Trophoblast cell (in vitro differentiated cells and primary cell): ENCODE data around the gene TOM1L2.

Experiments used
- DNase-seq, 2 donors: peaks; one replicate each; pipeline ENCODE4 v3.0.0-alpha.2; 2016
- H2AFZ ChIP-seq: 2 replicates; pipeline ENCODE4 v1.6.1; 2013; ENCODE audit warnings: low read length, moderate library complexity, mild to moderate bottlenecking; ENCODE audit not compliant: insufficient read depth, poor library complexity
- H2AK5ac ChIP-seq: 2 replicates; pipeline ENCODE4 v1.6.1; 2013; ENCODE audit warnings: mild to moderate bottlenecking, low read length
- H2BK120ac ChIP-seq: 2 replicates; pipeline ENCODE4 v1.6.1; 2013; ENCODE audit warnings: low read length, mild to moderate bottlenecking, moderate library complexity; ENCODE audit not compliant: insufficient read depth, poor library complexity
- H2BK12ac ChIP-seq: 2 replicates; pipeline ENCODE4 v1.6.1; 2013; ENCODE audit warnings: mild to moderate bottlenecking, low read length, moderate library complexity
- H2BK5ac ChIP-seq: 2 replicates; pipeline ENCODE4 v1.6.1; 2013; ENCODE audit warnings: low read length, low read depth, moderate library complexity, mild to moderate bottlenecking; ENCODE audit not compliant: poor library complexity
- H3K14ac ChIP-seq: 2 replicates; pipeline ENCODE4 v1.6.1; 2013; ENCODE audit warnings: mild to moderate bottlenecking, low read length
- H3K18ac ChIP-seq: 2 replicates; pipeline ENCODE4 v1.6.1; 2013; ENCODE audit warnings: mild to moderate bottlenecking, low read length
- H3K23ac ChIP-seq: 2 replicates; pipeline ENCODE4 v1.6.1; 2013; ENCODE audit warnings: low read length
- H3K27ac ChIP-seq: 2 replicates; pipeline ENCODE4 v1.5.1; 2013; ENCODE audit warnings: low read depth, mild to moderate bottlenecking, inconsistent platforms, low read length, moderate library complexity
- H3K27me3 ChIP-seq: 2 replicates; pipeline ENCODE4 v1.6.1; 2013; ENCODE audit warnings: inconsistent platforms, mild to moderate bottlenecking, low read length, moderate library complexity; ENCODE audit not compliant: insufficient read depth
- H3K36me3 ChIP-seq, 2 experiments: 1 replicate in 1 of 2; 2 replicates in 1 of 2; pipeline ENCODE4 v1.6.1; 2013; ENCODE audit warnings: low read length in 2 of 2, mild to moderate bottlenecking in 2 of 2, moderate library complexity in 1 of 2; ENCODE audit not compliant: insufficient read depth in 2 of 2, control insufficient read depth in 1 of 2
- H3K4ac ChIP-seq: 2 replicates; pipeline ENCODE4 v1.6.1; 2013; ENCODE audit warnings: low read depth, mild to moderate bottlenecking, low read length, moderate library complexity
- H3K4me1 ChIP-seq, 2 experiments: 1 replicate in 1 of 2; 2 replicates in 1 of 2; pipeline ENCODE4 v1.6.1; 2013; ENCODE audit warnings: low read length in 2 of 2, mild to moderate bottlenecking in 2 of 2, moderate library complexity in 1 of 2; ENCODE audit not compliant: insufficient read depth in 2 of 2, control insufficient read depth in 1 of 2
- H3K4me2 ChIP-seq: 2 replicates; pipeline ENCODE4 v1.6.1; 2013; ENCODE audit warnings: inconsistent platforms, mild to moderate bottlenecking, low read length, moderate library complexity
- H3K4me3 ChIP-seq: 2 replicates; pipeline ENCODE4 v1.5.1; 2013; ENCODE audit warnings: mild to moderate bottlenecking, low read depth, low read length, inconsistent platforms
- H3K79me1 ChIP-seq: one replicate; pipeline ENCODE4 v1.6.1; 2013; ENCODE audit warnings: low read length
- H3K79me2 ChIP-seq: 2 replicates; pipeline ENCODE4 v1.6.1; 2013; ENCODE audit warnings: low read length, mild to moderate bottlenecking; ENCODE audit not compliant: control insufficient read depth, insufficient read depth, poor library complexity
- H3K9ac ChIP-seq: 2 replicates; pipeline ENCODE4 v1.6.1; 2013; ENCODE audit warnings: mild to moderate bottlenecking, low read length
- H3K9me3 ChIP-seq: 2 replicates; pipeline ENCODE4 v1.6.1; 2013; ENCODE audit warnings: low read depth, mild to moderate bottlenecking, control low read depth, inconsistent platforms, low read length; ENCODE audit not compliant: insufficient read depth
- H4K12ac ChIP-seq: 2 replicates; pipeline ENCODE4 v1.6.1; 2013; ENCODE audit warnings: low read depth, mild to moderate bottlenecking, low read length, moderate library complexity
- H4K8ac ChIP-seq: 2 replicates; pipeline ENCODE4 v1.6.1; 2013; ENCODE audit warnings: low read depth, mild to moderate bottlenecking, low read length, moderate library complexity
- H4K91ac ChIP-seq: one replicate; pipeline ENCODE4 v1.6.1; 2013; ENCODE audit warnings: low read depth, mild to moderate bottlenecking, low read length, moderate library complexity
- WGBS: extraction: QIAGEN DNeasy Blood & Tissue Kit; methylation state at CpG from one replicate; pipeline ENCODE4 v1.1.7; 2013; ENCODE audit warnings: missing lambda C conversion rate; ENCODE audit not compliant: insufficient read length, insufficient coverage; ENCODE audit errors: extremely low coverage; 5-methylcytosine and 5-hydroxymethylcytosine counted together

TOM1L2 gene

DNA sequence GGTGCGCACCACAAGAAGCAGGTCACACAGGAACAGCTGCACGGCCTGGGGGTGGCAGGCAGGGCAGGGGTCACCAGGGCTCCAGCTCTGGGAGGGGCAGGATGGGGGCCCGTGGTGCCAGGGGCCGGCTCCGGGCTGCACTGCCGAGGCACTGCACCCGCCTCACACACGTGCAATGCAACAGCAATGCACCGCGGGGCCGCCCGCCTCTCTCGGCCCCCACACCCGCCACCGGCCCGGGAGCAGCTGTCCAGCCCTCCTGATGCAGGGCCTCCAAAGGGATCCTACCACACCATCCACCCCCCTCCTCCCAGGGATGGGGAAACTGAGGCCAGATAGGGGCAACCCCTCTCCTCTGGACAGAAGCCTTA lies 158.5 kb downstream of the TOM1L2 start:
- no peak for DNase-seq
- Histone ChIP-seq H3K27me3 (no peaks in the 10 kb centered on the region), H3K14ac (no peak overlapping the region), H2BK12ac (no peak overlapping the region), H3K18ac (no peak overlapping the region), H3K79me2 (peaks cover 2% of the 10 kb centered on the region), H3K79me1 (peaks cover 13% of the 10 kb centered on the region), H3K23ac (no peak overlapping the region), H2AK5ac (no peak overlapping the region), H2AFZ (no peak overlapping the region), H2BK5ac (no peak overlapping the region), H3K9me3 (no peaks in the 10 kb centered on the region), H3K4me3 (no peak overlapping the region), H3K9ac (no peak overlapping the region), H4K12ac (no peak overlapping the region), H2BK120ac (no peak overlapping the region), H3K36me3 (peaks cover 70 to 77% of the 10 kb centered on the region in 2 experiments), H3K4ac (no peak overlapping the region), H3K27ac (no peak overlapping the region), H3K4me2 (no peak overlapping the region), H4K8ac (no peak overlapping the region), H4K91ac (no peak overlapping the region), H3K4me1 (peaks cover 21 to 29% of the 10 kb centered on the region in 2 experiments)
- WGBS: no CpG with 5 or more reads among the region's 16 CpGs

DNA sequence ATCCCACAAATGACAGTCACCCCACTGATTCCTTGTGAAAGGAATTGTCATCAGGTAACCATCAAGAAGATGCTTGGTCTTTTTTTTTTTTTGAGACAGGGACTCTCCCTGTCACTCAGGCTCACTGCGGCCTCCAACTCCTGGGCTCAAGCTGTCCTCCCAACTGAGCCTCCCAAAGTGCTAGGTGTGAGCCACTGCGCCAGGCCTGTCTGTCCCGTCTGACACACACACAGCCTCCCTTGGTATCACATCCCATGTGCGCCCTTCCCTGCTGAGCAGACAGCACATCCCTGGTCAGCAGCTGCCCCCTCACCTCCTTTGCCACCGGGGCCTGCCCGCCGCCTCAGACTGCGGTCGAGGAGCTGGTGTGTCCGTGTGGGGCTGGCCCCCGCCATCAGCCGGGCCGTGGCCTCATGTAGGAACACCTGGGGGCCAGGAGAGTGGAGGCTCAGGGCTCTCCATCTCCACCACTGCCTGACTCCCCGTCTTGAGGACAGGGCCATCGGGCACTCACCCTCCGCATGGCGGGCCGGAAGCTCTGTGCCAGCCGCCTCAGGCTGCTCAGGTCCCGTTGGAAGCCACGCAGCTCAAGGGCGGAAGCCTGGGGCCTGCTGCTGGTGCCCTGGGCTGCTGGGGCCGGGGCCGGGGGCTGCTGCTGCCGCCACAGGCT lies 159.0 kb downstream of the TOM1L2 start:
- H3K18ac ChIP-seq: peak overlapping the region; percentile 14
- no peak overlapping the region for H3K27ac ChIP-seq
- peaks cover 21 to 29% of the 10 kb centered on the region in 2 experiments for H3K4me1 ChIP-seq
- H3K79me2 ChIP-seq: peaks cover 2% of the 10 kb centered on the region
- H4K12ac ChIP-seq: no peak overlapping the region
- H2BK5ac ChIP-seq: no peak overlapping the region
- no peak overlapping the region for H3K4me3 ChIP-seq
- H3K27me3 ChIP-seq: no peaks in the 10 kb centered on the region
- H2BK12ac ChIP-seq: no peak overlapping the region
- peaks cover 64 to 72% of the 10 kb centered on the region in 2 experiments for H3K36me3 ChIP-seq
- H3K4ac ChIP-seq: no peak overlapping the region
- WGBS: no CpG with 5 or more reads among the region's 25 CpGs
- H3K9ac ChIP-seq: no peak overlapping the region
- H2AK5ac ChIP-seq: no peak overlapping the region
- no peak overlapping the region for H4K8ac ChIP-seq
- H2AFZ ChIP-seq: no peak overlapping the region
- no peaks in the 10 kb centered on the region for H3K9me3 ChIP-seq
- H4K91ac ChIP-seq: no peak overlapping the region
- no peak for DNase-seq
- peaks cover 13% of the 10 kb centered on the region for H3K79me1 ChIP-seq
- H3K23ac ChIP-seq: no peak overlapping the region
- H3K14ac ChIP-seq: no peak overlapping the region
- H3K4me2 ChIP-seq: no peak overlapping the region
- H2BK120ac ChIP-seq: no peak overlapping the region

DNA sequence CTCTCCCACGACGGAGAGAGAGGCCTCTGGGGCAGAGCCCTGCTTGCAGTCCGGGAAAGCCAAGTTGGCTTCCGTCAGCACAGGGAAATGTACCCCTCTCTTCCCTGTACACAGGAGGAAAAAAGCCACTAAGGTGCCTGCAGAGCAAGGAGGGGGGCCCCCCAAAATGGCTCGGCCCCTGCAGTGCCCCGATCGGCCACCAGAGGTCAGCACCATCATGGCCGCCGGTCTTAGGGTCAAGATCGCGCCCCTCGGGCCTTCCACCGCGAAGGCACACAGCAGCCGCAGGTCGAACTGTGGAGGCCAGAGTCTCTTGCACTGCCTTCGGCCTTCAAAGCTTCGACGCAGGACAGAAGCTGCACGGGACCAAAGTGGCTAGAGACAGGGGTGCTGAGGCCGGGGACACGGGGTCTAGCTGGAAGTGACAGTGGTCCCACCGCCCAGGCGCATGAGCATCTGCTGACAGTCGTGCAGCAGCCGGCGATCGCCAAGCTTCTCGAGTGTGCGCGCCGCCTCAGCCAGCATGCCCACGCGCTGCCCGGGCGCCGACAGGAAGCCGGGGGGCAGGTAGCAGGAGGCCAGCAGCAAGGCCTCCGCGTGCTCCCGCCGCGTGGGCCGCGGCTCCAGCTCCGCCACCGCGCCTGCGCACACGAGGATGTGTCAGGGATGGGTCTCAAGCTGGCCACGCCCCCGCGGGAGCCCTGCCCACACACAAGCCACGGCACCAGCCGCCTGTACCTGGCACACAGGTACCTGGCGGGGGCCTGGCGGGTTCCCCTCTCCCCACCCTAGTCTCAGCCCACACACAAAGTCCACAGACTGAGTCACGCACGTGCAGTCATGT lies 159.8 kb downstream of the TOM1L2 start:
- Histone ChIP-seq H3K79me1 (peaks cover 13% of the 10 kb centered on the region), H2AFZ (no peak overlapping the region), H3K79me2 (peaks cover 2% of the 10 kb centered on the region), H2BK120ac (no peak overlapping the region), H3K23ac (no peak overlapping the region), H2BK12ac (no peak overlapping the region), H4K8ac (no peak overlapping the region), H4K12ac (peak overlapping the region; percentile 10), H3K18ac (no peak overlapping the region), H3K36me3 (peaks cover 58 to 66% of the 10 kb centered on the region in 2 experiments), H3K27me3 (no peaks in the 10 kb centered on the region), H4K91ac (no peak overlapping the region), H3K4me1 (peaks cover 21 to 29% of the 10 kb centered on the region in 2 experiments), H2AK5ac (no peak overlapping the region), H3K4me2 (no peak overlapping the region), H3K27ac (peak overlapping the region; percentile 46), H3K4ac (no peak overlapping the region), H3K9me3 (no peaks in the 10 kb centered on the region), H3K14ac (no peak overlapping the region), H3K9ac (no peak overlapping the region), H3K4me3 (no peak overlapping the region), H2BK5ac (no peak overlapping the region)
- DNase-seq: peak; percentile 21 to 53
- WGBS: no CpG with 5 or more reads among the region's 59 CpGs

DNA sequence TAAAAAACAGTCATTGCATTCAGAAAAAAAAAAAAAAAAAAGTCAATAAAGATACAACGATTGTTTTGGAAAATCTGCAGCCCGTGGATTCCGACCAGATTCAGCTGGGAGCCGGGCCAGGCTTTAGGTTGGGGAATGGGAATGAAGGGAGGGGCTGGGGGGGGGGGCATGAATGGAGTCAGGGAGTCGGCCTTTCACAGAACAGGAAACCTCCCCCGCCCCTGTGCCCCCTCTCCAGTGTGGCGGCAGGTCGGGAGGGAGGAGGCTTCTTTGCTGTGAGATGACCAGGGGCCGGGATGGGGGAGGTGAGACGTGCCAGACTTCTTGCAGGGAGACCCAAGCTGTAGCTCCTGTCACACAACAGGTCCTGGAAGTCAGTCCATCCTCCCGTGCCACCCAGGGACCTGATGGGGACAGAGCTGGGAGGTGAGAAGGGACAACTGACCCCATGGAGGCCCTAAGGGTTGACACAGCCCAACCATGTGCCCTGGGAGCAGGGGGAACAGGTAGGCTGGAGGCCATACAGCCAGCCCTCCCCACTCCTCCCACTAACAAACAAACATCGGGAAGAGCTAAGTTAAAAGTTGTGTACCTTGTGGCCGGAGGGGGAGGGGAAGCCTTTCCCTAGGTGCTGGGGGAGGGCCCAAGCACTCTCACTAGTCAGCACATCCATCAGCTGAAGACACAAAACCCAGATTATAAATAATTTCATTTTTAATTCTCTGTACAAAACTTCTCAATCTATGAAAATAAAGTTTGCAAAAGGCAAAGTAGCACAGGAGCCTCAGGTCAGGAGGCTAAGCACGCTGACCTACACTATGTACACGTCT lies 160.6 kb downstream of the TOM1L2 start:
- Histone ChIP-seq H3K27ac (peak overlapping the region; percentile 66), H3K14ac (no peak overlapping the region), H3K23ac (no peak overlapping the region), H2BK12ac (no peak overlapping the region), H4K12ac (no peak overlapping the region), H3K79me2 (peaks cover 2% of the 10 kb centered on the region), H3K9ac (no peak overlapping the region), H2BK120ac (no peak overlapping the region), H4K91ac (no peak overlapping the region), H4K8ac (no peak overlapping the region), H3K18ac (no peak overlapping the region), H3K4me2 (peak overlapping the region; percentile 25), H3K27me3 (no peaks in the 10 kb centered on the region), H3K79me1 (peaks cover 13% of the 10 kb centered on the region), H2BK5ac (peak overlapping the region; percentile 4), H2AFZ (no peak overlapping the region), H2AK5ac (no peak overlapping the region), H3K4me1 (peaks cover 21 to 29% of the 10 kb centered on the region in 2 experiments), H3K9me3 (no peaks in the 10 kb centered on the region), H3K36me3 (peaks cover 54 to 64% of the 10 kb centered on the region in 2 experiments), H3K4ac (no peak overlapping the region), H3K4me3 (no peak overlapping the region)
- DNase-seq: no peak
- WGBS: no CpG with 5 or more reads among the region's 15 CpGs
